Keratinocyte (primary cell): Measurements from ENCODE around the gene RACGAP1. TPM values are rescaled to one million over a fixed set of nuclear protein-coding genes. Genes with fewer than 3 reads are reported as not detected.
"Not testable (repeated sequence)": the region's sequence is repeated elsewhere in the genome, so short reads cannot be mapped to it uniquely, and the experiment has no call there.

Experiments
- DNase-seq: peaks from one replicate; pipeline ENCODE4 v3.0.0-alpha.2; 2011; ENCODE audit warnings: low read depth, missing footprints, low spot score
- FAIRE-seq: peaks from 2 replicates; lab custom pipeline; 2011; peaks lifted over from hg19 to GRCh38; lab: Jason Lieb, UNC
- H2AFZ ChIP-seq: 2 replicates; pipeline ENCODE4 v1.6.0; 2012; ENCODE audit warnings: low read length, control low read depth, inconsistent platforms; ENCODE audit not compliant: control insufficient read depth
- H3K27ac ChIP-seq: 2 replicates; pipeline ENCODE4 v1.5.1; 2011; ENCODE audit warnings: low read length; ENCODE audit not compliant: control insufficient read depth, insufficient read depth
- H3K27me3 ChIP-seq: 3 replicates; pipeline ENCODE4 v1.6.0; 2011; ENCODE audit warnings: low read length; ENCODE audit not compliant: control insufficient read depth, insufficient read depth; ENCODE audit errors: extremely low read depth
- H3K36me3 ChIP-seq, 2 experiments: 2 replicates in 1 of 2; 3 replicates in 1 of 2; pipeline ENCODE4 v1.5.1; 2011; ENCODE audit warnings: low read length in 2 of 2, mild to moderate bottlenecking in 1 of 2; ENCODE audit not compliant: control insufficient read depth in 2 of 2, insufficient read depth in 2 of 2; ENCODE audit errors: extremely low read depth in 1 of 2
- H3K4me1 ChIP-seq: 3 replicates; pipeline ENCODE4 v1.5.1; 2011; ENCODE audit warnings: low read length; ENCODE audit not compliant: control insufficient read depth, insufficient read depth; ENCODE audit errors: extremely low read depth
- H3K4me2 ChIP-seq: 3 replicates; pipeline ENCODE4 v1.6.0; 2011; ENCODE audit warnings: low read depth, low read length; ENCODE audit not compliant: control insufficient read depth, insufficient read depth; ENCODE audit errors: extremely low read depth
- H3K4me3 ChIP-seq, 3 experiments: fragments of 200-600 bp in 1 of 3; sonication (generic) in 1 of 3; 2 replicates in 2 of 3; 3 replicates in 1 of 3; pipeline ENCODE4 v1.5.1; 2011 to 2016; ENCODE audit warnings: low read length in 3 of 3, mild to moderate bottlenecking in 3 of 3, control low read depth in 2 of 3, inconsistent platforms in 1 of 3, low read depth in 1 of 3, mixed read lengths in 1 of 3, mixed run types in 1 of 3, moderate library complexity in 1 of 3; ENCODE audit not compliant: control insufficient read depth in 2 of 3, insufficient read depth in 2 of 3; ENCODE audit errors: extremely low read depth in 1 of 3
- H3K79me2 ChIP-seq: 2 replicates; pipeline ENCODE4 v1.6.0; 2012; ENCODE audit warnings: low read length; ENCODE audit not compliant: control insufficient read depth, insufficient read depth
- H3K9ac ChIP-seq: 3 replicates; pipeline ENCODE4 v1.6.0; 2011; ENCODE audit warnings: low read length; ENCODE audit not compliant: control insufficient read depth, insufficient read depth; ENCODE audit errors: extremely low read depth
- H3K9me1 ChIP-seq: 3 replicates; pipeline ENCODE4 v1.6.0; 2011; ENCODE audit warnings: low read length; ENCODE audit not compliant: control insufficient read depth, insufficient read depth; ENCODE audit errors: extremely low read depth
- H3K9me3 ChIP-seq: 2 replicates; pipeline ENCODE4 v1.5.1; 2012; ENCODE audit warnings: low read depth, low read length; ENCODE audit not compliant: control insufficient read depth
- H4K20me1 ChIP-seq: 3 replicates; pipeline ENCODE4 v1.6.0; 2011; ENCODE audit warnings: low read length; ENCODE audit not compliant: control insufficient read depth, insufficient read depth; ENCODE audit errors: extremely low read depth
- EZH2 ChIP-seq: IDR thresholded peaks from one replicate; pipeline ENCODE4 v1.6.1; 2012; ENCODE audit warnings: inconsistent platforms, mild to moderate bottlenecking, low read length, moderate library complexity
- dilution Hi-C: fragments of 300-500 bp; cut with MboI; formaldehyde crosslinking; loops from one replicate; pipeline ENCODE4 v1.7.0; 2020; ENCODE audit warnings: low sequenced_read_pairs; ENCODE audit not compliant: extremely low pct_ligation_motif_present
- polyA plus RNA-seq, 5 experiments: library from polyadenylated mRNA; depleted of rRNA in 3 of 5; stranded (reverse) in 3 of 5; stranded (forward) in 1 of 5; unstranded in 1 of 5; fragments of >200 nt; gene quantifications; 1 replicate in 1 of 5; 2 replicates in 3 of 5; 3 replicates in 1 of 5; pipeline versions ENCODE4 v1.2.1 to v1.2.3, GENCODE V29; 2011 to 2012; ENCODE audit warnings: missing spikeins in 2 of 5, low read depth in 1 of 5, low replicate concordance in 1 of 5
- TF ChIP-seq, protein P1 (sequence below), 3 experiments: IDR thresholded peaks in 1 of 3; conservative IDR thresholded peaks in 1 of 3; optimal IDR thresholded peaks in 1 of 3; 2 replicates in 2 of 3; 3 replicates in 1 of 3; pipeline versions ENCODE3 to v1.5.1; 2011; ENCODE audit warnings: low read length in 3 of 3, mild to moderate bottlenecking in 3 of 3, moderate library complexity in 2 of 3, control low read depth in 1 of 3, inconsistent platforms in 1 of 3; ENCODE audit not compliant: insufficient read depth in 2 of 3; ENCODE audit errors: extremely low read depth in 1 of 3

The RACGAP1 gene
- polyA plus RNA-seq, 1 donor (not counting 4 experiments of a cell fraction or from before 2014, with no cell fraction given): 57.1 TPM

DNA sequence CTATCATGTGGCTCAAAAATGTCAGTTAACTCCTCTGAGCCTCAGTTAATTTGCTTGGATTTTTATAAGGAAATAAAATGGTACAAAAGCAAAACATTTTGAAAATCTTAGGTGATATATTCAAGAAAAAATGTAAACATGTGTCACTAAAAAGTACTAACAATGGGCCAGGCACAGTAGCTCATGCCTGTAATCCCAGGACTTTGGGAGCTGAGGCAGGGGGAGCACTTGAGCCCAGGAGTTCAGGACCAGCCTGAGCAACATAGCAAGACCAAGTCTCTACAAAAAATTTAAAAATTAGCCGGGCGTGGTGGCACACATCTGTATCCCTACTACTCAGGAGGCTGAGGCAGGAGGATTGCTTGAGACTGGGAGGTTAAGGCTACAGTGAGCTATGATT lies 26.8 kb downstream of the RACGAP1 start:
- DNase-seq: no peak
- FAIRE-seq: no peak
- H3K36me3 ChIP-seq: peaks cover 0 to 15% of the 10 kb centered on the region in 2 experiments
- dilution Hi-C loops: no loop called here
- no peak overlapping the region for H2AFZ ChIP-seq
- TF ChIP-seq EZH2: no peak
- TF ChIP-seq, protein P1, sequence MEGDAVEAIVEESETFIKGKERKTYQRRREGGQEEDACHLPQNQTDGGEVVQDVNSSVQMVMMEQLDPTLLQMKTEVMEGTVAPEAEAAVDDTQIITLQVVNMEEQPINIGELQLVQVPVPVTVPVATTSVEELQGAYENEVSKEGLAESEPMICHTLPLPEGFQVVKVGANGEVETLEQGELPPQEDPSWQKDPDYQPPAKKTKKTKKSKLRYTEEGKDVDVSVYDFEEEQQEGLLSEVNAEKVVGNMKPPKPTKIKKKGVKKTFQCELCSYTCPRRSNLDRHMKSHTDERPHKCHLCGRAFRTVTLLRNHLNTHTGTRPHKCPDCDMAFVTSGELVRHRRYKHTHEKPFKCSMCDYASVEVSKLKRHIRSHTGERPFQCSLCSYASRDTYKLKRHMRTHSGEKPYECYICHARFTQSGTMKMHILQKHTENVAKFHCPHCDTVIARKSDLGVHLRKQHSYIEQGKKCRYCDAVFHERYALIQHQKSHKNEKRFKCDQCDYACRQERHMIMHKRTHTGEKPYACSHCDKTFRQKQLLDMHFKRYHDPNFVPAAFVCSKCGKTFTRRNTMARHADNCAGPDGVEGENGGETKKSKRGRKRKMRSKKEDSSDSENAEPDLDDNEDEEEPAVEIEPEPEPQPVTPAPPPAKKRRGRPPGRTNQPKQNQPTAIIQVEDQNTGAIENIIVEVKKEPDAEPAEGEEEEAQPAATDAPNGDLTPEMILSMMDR (optimal IDR thresholded peaks at IDR 0.05 in 1 of 3, IDR thresholded peaks at IDR 0.05 in 1 of 3, conservative IDR thresholded peaks at IDR 0.05 in 1 of 3; ENCODE audit: extremely low read depth in 1 of 3, insufficient read depth in 2 of 3, low read length in 3 of 3): no peak
- H3K4me3 ChIP-seq: no peak overlapping the region
- no peaks in the 10 kb centered on the region for H4K20me1 ChIP-seq
- H3K9me3 ChIP-seq: no peaks in the 10 kb centered on the region
- no peak overlapping the region for H3K9ac ChIP-seq
- no peak overlapping the region for H3K4me2 ChIP-seq
- H3K4me1 ChIP-seq: no peaks in the 10 kb centered on the region
- H3K79me2 ChIP-seq: no peaks in the 10 kb centered on the region
- H3K9me1 ChIP-seq: no peaks in the 10 kb centered on the region
- no peak overlapping the region for H3K27ac ChIP-seq
- no peaks in the 10 kb centered on the region for H3K27me3 ChIP-seq

DNA sequence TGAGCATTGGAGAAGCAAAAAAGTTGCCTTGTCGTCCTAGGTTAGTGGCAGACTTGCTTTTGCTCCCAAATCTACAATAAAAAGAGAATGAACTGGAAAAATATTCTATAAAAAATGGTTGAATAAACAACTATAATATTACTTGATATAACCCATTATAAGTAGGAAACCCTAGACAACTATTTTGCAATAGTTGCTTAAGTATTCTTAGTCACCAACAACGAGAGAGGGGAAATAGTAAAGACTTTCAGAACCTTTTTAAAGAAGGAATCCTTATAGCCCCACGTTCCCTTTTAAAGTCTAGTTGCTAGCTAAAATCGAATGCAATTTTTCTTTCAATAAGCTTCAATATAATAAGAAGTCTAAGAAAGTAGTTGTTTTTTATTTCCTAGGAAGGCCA lies 35.0 kb downstream of the RACGAP1 start:
- H2AFZ ChIP-seq: no peak overlapping the region
- H3K4me1 ChIP-seq: no peaks in the 10 kb centered on the region
- no peak overlapping the region for H3K4me3 ChIP-seq
- H3K4me2 ChIP-seq: no peak overlapping the region
- FAIRE-seq: no peak
- no peaks in the 10 kb centered on the region for H4K20me1 ChIP-seq
- peaks cover 9 to 34% of the 10 kb centered on the region in 2 experiments for H3K36me3 ChIP-seq
- H3K9me1 ChIP-seq: no peaks in the 10 kb centered on the region
- H3K9ac ChIP-seq: no peak overlapping the region
- no peaks in the 10 kb centered on the region for H3K9me3 ChIP-seq
- no peaks in the 10 kb centered on the region for H3K79me2 ChIP-seq
- dilution Hi-C loops: no loop called here
- no peak for DNase-seq
- no peaks in the 10 kb centered on the region for H3K27me3 ChIP-seq
- H3K27ac ChIP-seq: no peak overlapping the region
- TF ChIP-seq, protein P1 (optimal IDR thresholded peaks at IDR 0.05 in 1 of 3, IDR thresholded peaks at IDR 0.05 in 1 of 3, conservative IDR thresholded peaks at IDR 0.05 in 1 of 3; ENCODE audit: extremely low read depth in 1 of 3, insufficient read depth in 2 of 3, low read length in 3 of 3): no peak
- no peak for TF ChIP-seq EZH2

DNA sequence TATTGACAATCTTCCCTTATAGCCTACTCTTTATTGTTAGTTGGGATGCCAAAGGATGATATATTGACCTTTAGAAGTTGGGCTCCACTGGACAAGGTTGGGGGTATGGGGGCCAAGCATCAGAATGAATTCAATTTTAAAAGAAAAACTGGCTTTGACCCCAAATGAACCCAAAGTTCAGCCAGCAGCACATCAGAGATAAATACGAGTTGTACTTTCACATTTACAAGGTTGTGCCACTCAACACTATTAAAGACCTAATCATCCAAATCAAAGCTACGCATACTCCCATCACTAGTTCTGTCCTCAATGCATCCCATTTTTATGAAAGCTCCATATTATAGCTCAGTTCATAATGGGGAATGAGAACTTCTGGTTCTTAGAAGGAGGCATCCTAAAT lies 35.9 kb downstream of the RACGAP1 start:
- FAIRE-seq, H3K27ac ChIP-seq, H3K27me3 ChIP-seq, H3K4me1 ChIP-seq, H3K9me3 ChIP-seq, H4K20me1 ChIP-seq, H3K9me1 ChIP-seq, H2AFZ ChIP-seq, H3K79me2 ChIP-seq, DNase-seq, dilution Hi-C loops, H3K4me2 ChIP-seq, H3K9ac ChIP-seq, H3K4me3 ChIP-seq: not testable (repeated sequence)
- H3K36me3 ChIP-seq: peaks cover 9 to 31% of the 10 kb centered on the region in 2 experiments
